T-cell (primary cell): ENCODE measurements around the gene MRTFA. TPM values are rescaled to one million over a fixed set of nuclear protein-coding genes. Genes with fewer than 3 reads are reported as not detected.
"Not testable (repeated sequence)": the region's sequence is repeated elsewhere in the genome, so short reads cannot be mapped to it uniquely, and the experiment has no call there.

Source experiments
- ATAC-seq, 4 experiments: fragments of 200-7000 bp in 3 of 4; fragments of 150-1000 bp in 1 of 4; cut with Tn5 transposase; replicated peaks in 1 of 4; 1 replicate in 3 of 4; 2 replicates in 1 of 4; pipeline ENCODE4 v1.10.0; 2021; ENCODE audit warnings: moderate library complexity in 3 of 4, mild to moderate bottlenecking in 2 of 4, moderate number of reproducible peaks in 1 of 4
- CTCF ChIA-PET, 2 donors: fragments of 300-600 bp; sonication (Branson Sonifier 250); formaldehyde crosslinking; loops; one replicate each; lab custom pipeline; 2022; ENCODE audit warnings: antibody characterized with exemption in 2 of 2; lab: Charles Lee
- POLR2A ChIA-PET, 2 donors: fragments of 300-600 bp; sonication (Branson Sonifier 250); formaldehyde crosslinking; loops; one replicate each; lab custom pipeline; 2022; ENCODE audit warnings: antibody characterized with exemption in 2 of 2; lab: Charles Lee
- DNase-seq, 35 experiments: peaks; one replicate each; pipeline versions ENCODE4 v3.0.0 to v3.0.0-alpha.2; 2013 to 2023
- H3K27ac ChIP-seq: one replicate; pipeline ENCODE4 v1.5.1; 2013; ENCODE audit warnings: low read length
- H3K27me3 ChIP-seq, 2 experiments: replicated peaks in 1 of 2; 1 replicate in 1 of 2; 2 replicates in 1 of 2; pipeline versions ENCODE4 v1.6.1 to v1.7.0; 2013; ENCODE audit warnings: low read length in 1 of 2, mixed read lengths in 1 of 2; ENCODE audit not compliant: control insufficient read depth in 2 of 2, insufficient read depth in 2 of 2; ENCODE audit errors: extremely low read depth in 1 of 2
- H3K36me3 ChIP-seq, 2 donors: 1 replicate in 1 of 2; 2 replicates in 1 of 2; pipeline versions ENCODE4 v1.6.1 to v1.7.0; 2013; ENCODE audit warnings: low read length in 1 of 2; ENCODE audit not compliant: control insufficient read depth in 2 of 2, insufficient read depth in 1 of 2; ENCODE audit errors: extremely low read depth in 1 of 2
- H3K4me1 ChIP-seq, 2 experiments: 1 replicate in 1 of 2; 2 replicates in 1 of 2; pipeline versions ENCODE4 v1.6.1 to v1.7.0; 2013; ENCODE audit warnings: low read length in 2 of 2, mixed read lengths in 1 of 2; ENCODE audit not compliant: insufficient read depth in 2 of 2, control insufficient read depth in 1 of 2; ENCODE audit errors: extremely low read depth in 1 of 2
- H3K4me3 ChIP-seq, 2 donors: 1 replicate in 1 of 2; 2 replicates in 1 of 2; pipeline versions ENCODE4 v1.5.1 to v1.7.0; 2013; ENCODE audit warnings: mild to moderate bottlenecking in 2 of 2, low read length in 1 of 2, moderate library complexity in 1 of 2; ENCODE audit not compliant: control insufficient read depth in 1 of 2; ENCODE audit errors: extremely low read depth in 1 of 2
- H3K9me3 ChIP-seq: 2 replicates; pipeline ENCODE4 v1.7.0; 2013
- H3K27ac Mint-ChIP-seq, 2 donors: one replicate each; pipeline ENCODE4 v1.8.0; 2020 to 2021; ENCODE audit warnings: mild to moderate bottlenecking in 2 of 2, mixed read lengths in 2 of 2
- H3K27me3 Mint-ChIP-seq, 2 donors: one replicate each; pipeline ENCODE4 v1.8.0; 2021 to 2022; ENCODE audit warnings: mixed read lengths in 2 of 2
- H3K36me3 Mint-ChIP-seq: one replicate; pipeline ENCODE4 v1.8.0; 2021; ENCODE audit warnings: mixed read lengths
- H3K4me1 Mint-ChIP-seq, 3 donors: one replicate each; pipeline ENCODE4 v1.8.0; 2020 to 2022; ENCODE audit warnings: mixed read lengths in 3 of 3, mild to moderate bottlenecking in 1 of 3
- H3K4me3 Mint-ChIP-seq, 3 donors: one replicate each; pipeline ENCODE4 v1.8.0; 2020 to 2022; ENCODE audit warnings: mild to moderate bottlenecking in 3 of 3, mixed read lengths in 3 of 3, moderate library complexity in 3 of 3
- H3K9me3 Mint-ChIP-seq, 3 donors: one replicate each; pipeline ENCODE4 v1.8.0; 2020 to 2022; ENCODE audit warnings: mixed read lengths in 3 of 3
- WGBS: methylation state at CpG from one replicate; pipeline ENCODE4 v1.1.5; 2013; ENCODE audit warnings: missing lambda C conversion rate; ENCODE audit not compliant: insufficient coverage; 5-methylcytosine and 5-hydroxymethylcytosine counted together
- total RNA-seq, 35 experiments: library from RNA in 6 of 35; stranded (reverse) in 6 of 35; fragments of 120-200 nt in 1 of 35; gene quantifications; one replicate each; pipeline versions ENCODE4 v1.2.1 to v1.2.4 and lab custom pipeline; 2013 to 2026

The MRTFA gene
- total RNA-seq, 5 donors from 2014 or later (not counting 1 experiment from before 2014, with no cell fraction given): 81.9 to 118 (median 114) TPM

GRCh38 chr22:40510631-40511364 is 125.7 kb downstream of the MRTFA start:
- Mint-ChIP-seq H3K9me3 (no peaks in the 10 kb centered on the region), H3K27ac (no peak overlapping the region), H3K36me3 (peaks cover 4% of the 10 kb centered on the region), H3K4me1 (peaks cover 17 to 28% (median 24%) of the 10 kb centered on the region in 3 donors), H3K4me3 (no peak overlapping the region), H3K27me3 (no peaks in the 10 kb centered on the region)
- ChIA-PET POLR2A (no interaction called here), CTCF (no interaction called here)
- H3K36me3 ChIP-seq: no peaks in the 10 kb centered on the region
- no peak for DNase-seq
- no peaks in the 10 kb centered on the region for H3K27me3 ChIP-seq
- no peak for ATAC-seq
- no peak overlapping the region for H3K4me3 ChIP-seq
- H3K27ac ChIP-seq: no peak overlapping the region
- peaks cover 2% of the 10 kb centered on the region in 2 experiments for H3K4me1 ChIP-seq
- H3K9me3 ChIP-seq: no peaks in the 10 kb centered on the region
- WGBS: 88% methylated on average over 1 of the region's 4 CpGs

DNA sequence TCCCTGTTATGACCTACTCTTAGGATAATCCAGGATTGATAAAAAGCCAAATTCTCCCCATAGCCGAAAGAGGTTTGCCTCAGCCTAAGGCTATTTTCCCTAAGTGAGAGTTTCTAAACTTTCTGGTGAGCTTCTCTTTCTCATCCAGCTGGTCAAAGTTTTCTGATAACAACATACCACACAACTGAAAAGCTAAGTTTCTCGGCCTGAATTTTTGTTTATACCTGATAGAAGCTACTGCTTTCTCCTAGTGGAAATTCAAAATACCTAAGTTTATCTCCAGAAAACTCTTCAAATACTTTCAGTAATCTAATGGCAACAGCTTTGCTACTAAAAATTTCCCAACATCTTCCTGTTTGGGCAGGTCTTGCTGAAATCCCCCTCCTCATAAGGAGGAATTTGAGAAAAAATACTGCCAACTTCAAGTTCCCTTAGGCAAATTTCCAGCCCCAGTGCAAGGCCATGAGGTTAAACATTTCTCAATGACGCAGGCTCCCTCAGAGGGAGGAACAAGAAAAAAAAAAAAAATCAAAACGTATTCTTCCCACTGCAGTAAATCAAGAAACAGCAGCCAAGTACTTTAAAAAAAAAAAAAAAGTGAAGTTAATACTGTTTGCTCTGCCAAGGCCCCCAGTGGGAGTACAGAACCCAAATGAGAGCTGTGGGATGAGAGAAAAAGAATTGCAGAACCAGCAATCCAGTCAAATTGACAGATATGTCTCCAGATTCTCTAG is 127.0 kb downstream of the MRTFA start:
- no peak overlapping the region for H3K4me3 Mint-ChIP-seq
- POLR2A ChIA-PET: no interaction called here

DNA sequence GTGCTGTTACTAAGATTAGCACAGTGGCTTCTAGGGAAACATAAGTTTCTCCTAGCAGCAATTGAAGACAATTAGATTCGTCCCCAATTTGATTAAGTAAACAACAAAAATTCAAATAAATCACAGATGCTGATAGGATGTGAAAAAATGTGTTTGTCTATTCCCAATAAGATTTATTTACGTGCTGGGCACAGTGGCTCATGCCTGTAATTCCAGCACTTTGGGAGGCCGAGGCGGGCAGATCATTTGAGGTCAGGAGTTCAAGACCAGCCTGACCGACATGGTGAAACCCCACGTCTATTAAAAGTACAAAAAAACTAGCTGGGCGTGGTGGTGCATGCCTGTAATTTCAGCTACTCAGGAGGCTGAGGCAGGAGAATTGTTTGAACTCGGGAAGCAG is 128.5 kb downstream of the MRTFA start:
- H3K36me3 Mint-ChIP-seq, H3K27me3 Mint-ChIP-seq, H3K4me1 ChIP-seq, H3K4me3 ChIP-seq, H3K9me3 ChIP-seq, DNase-seq, H3K27me3 ChIP-seq, POLR2A ChIA-PET, H3K27ac ChIP-seq, H3K27ac Mint-ChIP-seq, H3K36me3 ChIP-seq, ATAC-seq, H3K9me3 Mint-ChIP-seq, H3K4me3 Mint-ChIP-seq: not testable (repeated sequence)
- CTCF ChIA-PET: interaction anchor here in 1 of 2 donors (0.6 kb wide), 1 partner anchor 93 kb away, joined by 3 read pairs; no protein-coding TSS in a partner anchor
- peaks cover 19 to 45% (median 39%) of the 10 kb centered on the region in 3 donors for H3K4me1 Mint-ChIP-seq
- no CpG with 5 or more reads among the region's 8 CpGs for WGBS

More for the DNA sequence above, 127.0 kb downstream of the MRTFA start:
- peak overlapping the region in 1 of 2 donors; percentile 52 for H3K27ac Mint-ChIP-seq
- CTCF ChIA-PET: interaction anchor here in 1 of 2 donors (0.6 to 1.5 kb wide), 5 partner anchors 25 to 354 kb away, joined by 3 to 6 read pairs (median 3); no protein-coding TSS in a partner anchor
- DNase-seq (no peak), ATAC-seq (no peak)
- H3K4me3 ChIP-seq: no peak overlapping the region
- no peaks in the 10 kb centered on the region for H3K9me3 ChIP-seq
- no peak overlapping the region for H3K27ac ChIP-seq
- peaks cover 2% of the 10 kb centered on the region in 2 experiments for H3K4me1 ChIP-seq
- H3K27me3 ChIP-seq: no peaks in the 10 kb centered on the region
- H3K9me3 Mint-ChIP-seq: no peaks in the 10 kb centered on the region
- H3K27me3 Mint-ChIP-seq: no peaks in the 10 kb centered on the region
- no peaks in the 10 kb centered on the region for H3K36me3 ChIP-seq
- peaks cover 17 to 39% (median 32%) of the 10 kb centered on the region in 3 donors for H3K4me1 Mint-ChIP-seq
- no CpG with 5 or more reads among the region's 4 CpGs for WGBS
- no peaks in the 10 kb centered on the region for H3K36me3 Mint-ChIP-seq

DNA sequence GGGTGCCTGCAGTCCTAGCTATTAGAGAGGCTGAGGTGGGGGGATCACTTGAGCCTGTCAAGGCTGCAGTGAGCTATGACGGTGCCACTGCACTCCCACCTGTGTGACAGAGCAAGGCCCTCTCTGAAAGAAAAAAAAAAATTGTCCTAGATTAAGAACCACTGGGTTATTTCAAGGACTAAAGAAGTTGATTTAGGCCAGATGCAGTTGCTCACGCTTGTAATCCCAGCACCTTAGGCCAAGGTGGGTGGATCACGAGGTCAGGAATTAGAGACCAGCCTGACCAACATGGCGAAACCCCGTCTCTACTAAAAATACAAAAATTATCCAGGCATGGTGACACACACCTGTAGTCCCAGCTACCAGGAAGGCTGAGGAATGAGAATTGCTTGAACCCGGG is 129.0 kb downstream of the MRTFA start:
- Mint-ChIP-seq H3K4me3 (no peak overlapping the region), H3K4me1 (peaks cover 25 to 49% (median 43%) of the 10 kb centered on the region in 3 donors), H3K36me3 (peaks cover 5% of the 10 kb centered on the region), H3K27me3 (no peaks in the 10 kb centered on the region), H3K27ac (no peak overlapping the region), H3K9me3 (no peaks in the 10 kb centered on the region)
- Histone ChIP-seq H3K27me3 (no peaks in the 10 kb centered on the region), H3K27ac (no peak overlapping the region), H3K9me3 (no peaks in the 10 kb centered on the region), H3K36me3 (no peaks in the 10 kb centered on the region), H3K4me3 (no peak overlapping the region), H3K4me1 (peaks cover 2 to 9% of the 10 kb centered on the region in 2 experiments)
- WGBS: 100% methylated on average over 2 of the region's 6 CpGs
- no peak for ATAC-seq
- ChIA-PET CTCF (no interaction called here), POLR2A (no interaction called here)
- no peak for DNase-seq

DNA sequence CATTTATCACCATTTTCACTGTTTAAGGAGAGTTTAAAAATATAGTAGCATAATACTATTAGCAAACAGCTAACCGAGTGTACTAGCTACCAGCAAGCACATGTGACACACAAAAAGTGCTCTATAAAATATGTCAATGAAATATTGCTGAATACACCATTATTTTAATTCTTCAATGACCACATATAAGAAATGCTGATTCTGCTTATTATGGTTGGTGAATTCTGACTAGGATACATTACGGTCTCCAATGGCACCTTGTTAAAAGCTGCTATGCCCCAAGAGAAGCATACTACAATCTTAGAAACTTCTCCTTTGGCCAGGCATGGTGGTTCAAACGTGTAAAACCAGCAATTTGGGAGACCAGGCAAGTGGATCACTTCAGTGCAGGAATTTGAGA is 129.8 kb downstream of the MRTFA start:
- ChIA-PET CTCF (no interaction called here), POLR2A (interaction anchor here in 1 of 2 donors (0.6 kb wide), 2 partner anchors 21 to 460 kb away, joined by 3 to 6 read pairs; no protein-coding TSS in a partner anchor)
- DNase-seq: no peak
- Histone ChIP-seq H3K27ac (no peak overlapping the region), H3K36me3 (no peaks in the 10 kb centered on the region), H3K4me1 (peaks cover 2 to 9% of the 10 kb centered on the region in 2 experiments), H3K27me3 (no peaks in the 10 kb centered on the region), H3K9me3 (no peaks in the 10 kb centered on the region), H3K4me3 (no peak overlapping the region)
- no CpG with 5 or more reads among the region's 3 CpGs for WGBS
- no peaks in the 10 kb centered on the region for H3K9me3 Mint-ChIP-seq
- no peaks in the 10 kb centered on the region for H3K27me3 Mint-ChIP-seq
- H3K36me3 Mint-ChIP-seq: peaks cover 5% of the 10 kb centered on the region
- no peak for ATAC-seq
- no peak overlapping the region for H3K4me3 Mint-ChIP-seq
- no peak overlapping the region for H3K27ac Mint-ChIP-seq
- H3K4me1 Mint-ChIP-seq: peaks cover 25 to 43% (median 43%) of the 10 kb centered on the region in 3 donors
